Germinal center (tissue), 1 donor: Measurements from ENCODE around the gene BABAM2.

Experiments used
- DNase-seq: peaks from one replicate; pipeline ENCODE4 v3.0.0; 2012; ENCODE audit warnings: mixed read lengths, low spot score

Gene BABAM2

DNA sequence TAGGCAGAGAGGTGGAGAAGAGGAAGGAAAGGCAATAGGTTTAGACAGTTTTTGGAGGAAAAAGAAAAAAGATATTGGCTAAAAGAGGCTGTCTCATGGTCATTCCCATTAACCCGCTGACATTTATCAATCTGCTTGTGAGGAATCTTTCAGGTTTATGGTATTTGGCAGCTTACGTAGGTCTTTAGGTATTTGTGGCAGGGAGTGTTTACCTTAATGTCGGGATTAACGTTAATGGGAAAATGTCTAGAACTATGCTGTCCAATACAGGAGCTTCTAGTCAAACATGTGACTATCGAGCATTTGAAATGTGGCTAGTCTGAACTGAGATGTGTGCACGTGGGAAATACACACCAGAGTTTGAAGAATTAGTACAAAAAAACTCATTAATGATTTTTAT is 144.2 kb downstream of the BABAM2 start:
- DNase-seq = no peak

DNA sequence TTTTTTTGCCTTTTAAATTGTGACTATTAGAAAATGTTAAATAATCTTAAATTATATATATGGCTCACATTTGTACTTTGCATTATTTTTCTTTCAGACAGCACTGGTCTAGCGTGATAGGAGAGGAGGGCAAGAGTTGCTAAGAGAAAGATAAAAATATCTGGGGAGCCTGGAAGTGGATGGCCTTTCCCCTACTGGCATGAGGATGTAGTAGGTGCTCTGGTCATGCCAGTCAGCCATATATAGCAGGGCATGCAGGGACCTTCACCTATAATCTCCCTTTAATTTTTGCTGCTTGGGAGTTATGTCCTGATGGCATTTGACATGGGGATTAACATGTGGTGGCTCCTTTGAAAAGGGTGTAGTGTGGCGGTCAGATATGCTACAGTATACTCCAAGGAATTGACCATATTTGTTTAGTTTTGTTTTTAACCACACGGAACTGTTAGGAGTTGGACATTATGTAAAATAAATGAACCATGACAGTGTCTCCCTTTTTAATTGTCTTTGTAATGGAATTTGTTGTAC is 144.7 kb downstream of the BABAM2 start:
- DNase-seq = no peak

DNA sequence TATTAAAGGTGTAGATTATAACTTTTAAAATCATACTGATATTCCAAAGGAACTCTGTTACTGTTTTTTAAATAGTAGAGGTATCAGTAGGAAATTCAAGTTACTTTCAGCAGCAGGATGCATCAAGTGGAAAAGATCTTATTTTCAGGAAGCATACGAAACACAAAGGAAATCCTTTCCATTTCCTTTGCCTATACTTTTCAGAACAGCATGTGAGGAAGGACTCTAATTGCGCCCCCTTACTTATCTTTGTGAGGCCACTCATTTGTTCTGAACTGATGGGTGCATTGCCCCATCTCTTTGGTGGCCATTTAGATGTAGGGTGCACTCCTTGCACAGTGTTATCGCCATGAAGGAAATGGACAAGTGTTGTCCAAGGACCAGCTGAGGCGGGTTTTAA is 145.3 kb downstream of the BABAM2 start:
- no peak for DNase-seq

DNA sequence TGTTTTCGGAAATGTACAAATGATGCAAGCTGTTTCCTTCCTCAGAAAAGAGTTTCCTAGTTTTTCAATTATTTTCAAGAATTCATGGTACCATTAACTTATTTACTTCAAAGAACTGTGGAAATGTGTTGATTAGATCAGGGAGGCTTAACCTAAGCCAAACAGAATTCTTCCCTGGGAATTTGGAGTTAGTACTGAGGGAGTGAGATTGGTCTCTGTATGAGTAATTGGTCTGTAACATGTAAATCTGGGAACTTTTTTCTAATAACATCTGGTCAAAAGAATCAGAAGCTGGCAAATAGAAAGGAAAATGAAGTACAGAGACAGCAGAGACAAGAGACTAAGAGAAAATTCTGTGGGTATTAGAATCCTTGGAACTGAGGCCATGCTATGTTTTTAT is 145.8 kb downstream of the BABAM2 start:
- DNase-seq = no peak

DNA sequence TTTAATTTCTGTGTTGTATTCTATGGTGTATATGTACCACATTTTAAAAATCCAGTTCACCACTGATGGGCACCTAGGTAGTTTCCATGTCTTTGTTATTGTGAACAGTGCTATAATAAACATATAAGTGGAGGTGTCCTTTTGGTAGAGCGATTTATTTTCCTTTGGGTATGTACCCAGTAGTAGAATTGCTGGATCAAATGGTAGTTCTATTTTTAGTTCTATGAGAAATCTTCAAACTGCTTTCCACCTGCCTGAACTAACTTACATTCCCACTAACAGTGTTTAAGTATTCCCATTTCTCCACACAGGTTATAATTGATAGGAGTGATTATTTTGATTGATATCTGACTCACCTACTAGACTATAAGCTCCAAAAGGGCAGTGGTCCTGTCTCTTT is 148.2 kb downstream of the BABAM2 start:
- DNase-seq = no peak

DNA sequence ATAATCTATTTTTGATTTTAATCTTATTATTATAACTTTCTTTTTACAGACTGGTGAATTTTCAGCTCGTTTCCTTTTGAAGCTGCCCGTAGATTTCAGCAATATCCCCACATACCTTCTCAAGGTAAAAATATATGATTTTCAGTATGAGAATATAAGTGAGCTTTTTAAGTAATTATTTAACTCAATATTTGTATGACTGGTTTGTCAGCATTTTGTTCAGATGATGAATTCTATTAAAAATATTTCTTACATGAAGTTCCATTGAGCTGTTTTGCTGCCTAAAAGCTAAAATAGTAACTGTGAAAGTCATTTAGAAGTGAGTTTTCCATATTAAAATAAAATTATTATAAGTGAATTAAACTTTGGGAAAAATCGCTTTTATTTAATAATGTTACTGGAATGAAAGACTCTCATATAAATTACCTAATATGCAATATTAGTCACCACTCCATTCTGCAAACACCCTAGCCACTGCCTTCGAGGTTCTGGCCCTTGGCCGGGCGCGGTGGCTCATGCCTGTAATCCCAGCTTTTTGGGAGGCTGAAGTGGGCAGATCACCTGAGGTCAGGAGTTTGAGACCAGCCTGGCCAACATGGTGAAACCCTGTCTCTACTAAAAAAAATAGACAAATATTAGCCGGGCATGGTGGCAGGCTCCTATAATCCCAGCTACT is 155.3 kb downstream of the BABAM2 start:
- no peak for DNase-seq

DNA sequence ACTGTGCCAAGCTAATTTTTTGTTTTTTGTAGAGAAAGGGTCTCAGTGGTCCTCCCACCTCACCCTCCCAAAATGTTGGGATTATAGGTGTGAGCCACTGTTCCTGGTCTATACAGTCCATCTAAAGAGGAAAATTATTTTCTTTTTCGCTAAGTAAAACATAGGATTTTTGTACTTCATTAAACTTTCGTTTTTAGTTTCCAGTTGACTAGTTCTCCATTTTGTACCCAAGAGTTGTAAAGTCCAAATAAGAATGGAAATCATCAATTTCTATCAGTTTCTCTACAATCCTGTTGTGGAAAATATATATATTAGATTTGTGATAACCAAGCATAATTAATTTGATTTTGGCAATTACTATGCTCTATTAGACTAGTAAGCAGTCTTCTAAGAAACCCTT is 156.4 kb downstream of the BABAM2 start:
- DNase-seq = no peak

DNA sequence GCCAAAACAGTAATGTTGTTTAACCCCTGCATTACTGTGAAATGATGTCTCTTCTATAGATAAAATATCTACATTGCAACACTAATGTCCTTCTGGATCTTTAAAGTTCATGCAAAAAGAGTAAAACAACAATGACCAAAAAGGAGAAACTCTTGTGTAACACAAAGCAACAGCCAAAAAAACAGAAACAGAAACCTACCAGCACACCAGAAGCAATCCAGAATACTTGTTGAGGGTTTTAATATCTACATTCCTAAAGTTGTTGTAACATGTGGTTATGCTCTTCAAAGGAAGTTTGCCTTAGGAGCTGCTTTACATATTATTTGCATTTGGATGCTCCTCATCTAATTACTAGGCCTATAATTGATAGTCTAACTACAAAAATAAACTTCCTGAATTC is 157.2 kb downstream of the BABAM2 start:
- no peak for DNase-seq

DNA sequence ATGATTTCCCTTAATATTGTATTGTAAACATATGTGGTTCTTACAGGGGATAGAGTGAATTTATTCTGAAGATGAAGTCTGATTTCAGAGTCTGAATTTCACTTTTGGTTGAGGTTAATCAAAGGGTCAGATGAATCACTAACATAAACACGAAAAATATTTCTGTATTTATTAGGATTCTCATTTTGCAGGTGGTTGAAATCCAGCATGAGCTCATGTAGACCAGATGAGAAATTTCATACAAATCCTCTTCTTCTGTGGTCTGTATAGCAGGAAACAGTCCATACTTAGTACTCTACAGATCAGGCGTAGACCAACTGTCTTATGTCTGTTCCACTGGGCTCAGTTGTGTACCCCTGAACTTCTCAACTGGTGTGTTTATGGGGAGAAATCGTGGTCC is 157.8 kb downstream of the BABAM2 start:
- no peak for DNase-seq

DNA sequence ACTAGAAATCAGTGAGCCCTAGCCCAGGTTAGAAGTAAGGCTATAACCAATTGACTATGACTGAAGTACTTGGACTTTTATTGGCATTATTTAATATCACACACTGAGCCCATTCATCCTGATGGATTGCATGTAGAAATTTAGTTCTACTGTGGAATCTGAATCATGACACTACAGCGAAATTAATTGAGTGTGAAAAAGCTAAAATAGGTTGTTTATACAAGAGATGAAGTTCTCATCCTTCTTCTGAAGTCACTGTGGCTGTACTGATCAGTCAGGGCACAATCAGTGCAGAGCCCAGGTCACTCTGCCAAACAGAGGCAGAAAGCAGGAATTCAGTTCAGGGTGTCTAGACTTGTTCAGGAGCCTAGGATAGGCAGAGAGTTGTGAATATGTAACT is 158.9 kb downstream of the BABAM2 start:
- DNase-seq = no peak

DNA sequence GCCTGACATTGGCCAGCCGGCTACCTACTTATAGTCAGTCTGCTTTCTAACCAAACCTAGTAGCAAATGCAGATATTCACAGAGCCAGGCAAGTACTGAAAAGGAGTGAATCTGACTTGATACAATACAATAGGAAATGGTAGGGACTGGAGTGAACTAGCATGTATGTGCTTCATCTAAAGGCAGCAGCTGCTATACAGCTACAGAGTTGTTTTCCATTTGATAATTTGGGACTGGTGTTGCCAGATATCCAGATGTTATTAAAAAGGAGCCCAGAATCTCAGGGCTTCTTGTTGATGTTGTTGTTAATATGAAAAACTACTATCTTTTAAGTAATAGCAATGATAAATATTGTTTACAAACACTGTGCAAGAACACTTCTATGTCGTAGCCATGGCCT is 159.4 kb downstream of the BABAM2 start:
- no peak for DNase-seq

DNA sequence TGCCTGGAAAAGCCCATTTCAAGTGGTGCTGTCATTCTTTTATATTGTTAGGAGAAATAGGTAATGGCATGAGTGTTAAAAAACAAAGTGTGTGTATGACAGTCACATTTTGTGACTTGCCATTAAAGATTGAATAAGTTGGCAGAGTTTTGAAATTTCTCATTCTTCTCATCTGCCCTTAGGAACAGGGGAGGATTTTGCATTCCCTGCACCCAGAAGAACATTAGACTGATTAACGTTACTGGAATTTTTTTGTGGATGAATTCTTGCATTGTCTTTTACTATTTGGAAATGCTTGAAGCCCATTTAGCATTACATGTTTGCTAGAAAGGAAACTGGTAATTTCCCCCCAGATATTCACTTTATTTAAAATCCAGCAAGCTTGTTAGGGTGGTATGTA is 162.2 kb downstream of the BABAM2 start:
- no peak for DNase-seq

DNA sequence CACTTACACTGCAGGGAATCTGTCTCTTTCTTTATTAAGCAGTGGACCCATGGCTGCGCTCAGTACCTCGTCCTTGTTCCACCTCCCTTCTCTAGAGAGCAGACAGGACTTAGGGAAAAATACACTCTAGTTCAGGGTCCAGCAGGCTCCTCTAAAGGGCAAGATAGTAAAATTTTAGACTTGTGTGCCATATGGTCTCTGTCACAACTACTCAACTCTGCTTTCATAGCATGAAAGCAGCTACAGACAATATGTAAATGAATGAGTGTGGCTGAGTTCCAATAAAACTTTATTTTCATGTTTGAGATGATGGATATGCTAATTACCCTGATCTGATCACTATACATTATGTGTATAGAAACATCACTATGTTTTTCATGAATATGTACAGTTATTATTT is 163.1 kb downstream of the BABAM2 start:
- DNase-seq = no peak

DNA sequence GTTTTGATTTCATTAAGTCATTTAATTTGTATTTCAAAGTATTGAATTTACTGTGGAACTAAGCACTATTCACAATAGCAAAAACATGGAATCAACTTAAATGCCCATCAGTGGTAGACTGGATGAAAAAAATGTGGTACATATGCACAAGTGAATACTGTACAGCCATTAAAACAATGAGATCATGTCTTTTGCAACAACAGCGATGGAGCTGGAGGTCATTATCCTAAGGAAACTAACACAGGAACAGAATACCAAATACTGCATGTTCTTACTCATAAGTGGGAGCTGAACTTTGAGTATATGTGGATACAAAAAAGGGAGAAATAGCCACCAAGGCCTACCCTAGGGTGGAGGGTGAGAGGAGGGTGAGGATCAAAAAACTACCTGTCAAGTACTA is 164.4 kb downstream of the BABAM2 start:
- no peak for DNase-seq

DNA sequence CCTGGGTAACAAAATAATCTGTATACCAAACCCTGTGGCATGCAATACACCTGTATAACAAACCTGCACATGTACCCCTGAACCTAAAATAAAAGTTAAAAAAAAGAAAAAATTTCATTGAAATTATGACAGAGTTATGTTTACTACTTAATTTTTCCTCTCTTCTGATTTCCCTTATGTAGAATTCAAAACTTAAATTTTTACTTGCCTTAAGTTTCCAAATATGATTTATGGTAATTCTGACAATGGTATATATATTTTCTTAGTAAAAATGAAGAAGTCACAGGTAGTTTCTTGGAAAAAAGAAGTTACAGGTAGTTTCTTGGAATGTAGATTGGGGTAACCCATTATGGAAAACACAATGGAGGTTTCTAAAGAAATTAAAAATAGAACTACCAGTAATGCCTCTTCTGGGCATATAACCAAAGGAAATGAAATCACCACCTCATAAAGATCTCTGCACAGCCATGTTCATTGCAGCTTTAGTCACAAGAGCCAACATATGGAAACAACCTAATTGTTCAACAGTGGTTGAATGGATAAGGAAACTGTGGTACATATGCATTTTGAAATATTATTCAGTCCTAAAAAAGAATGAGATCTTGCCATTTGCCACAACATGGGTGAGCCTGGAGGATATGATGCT is 164.9 kb downstream of the BABAM2 start:
- no peak for DNase-seq

DNA sequence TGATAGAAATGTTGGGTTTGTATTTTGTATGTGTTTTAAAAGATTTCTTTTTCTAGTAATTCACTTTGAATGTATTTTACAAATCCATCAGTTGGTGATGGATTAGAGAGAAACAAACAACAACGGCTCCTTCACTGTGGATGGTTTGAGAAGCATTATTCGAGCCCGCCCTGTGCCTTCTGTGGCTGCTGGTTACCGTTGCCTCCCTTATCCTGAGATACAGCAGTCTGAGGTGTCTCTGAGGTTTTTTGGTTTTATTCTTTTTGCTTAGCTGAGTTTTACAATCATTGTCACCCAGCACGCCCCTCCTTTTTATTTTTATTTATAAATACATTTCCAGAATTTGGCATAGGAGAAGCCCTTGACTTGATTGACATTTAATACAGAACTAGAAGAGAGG is 168.3 kb downstream of the BABAM2 start:
- DNase-seq = no peak

DNA sequence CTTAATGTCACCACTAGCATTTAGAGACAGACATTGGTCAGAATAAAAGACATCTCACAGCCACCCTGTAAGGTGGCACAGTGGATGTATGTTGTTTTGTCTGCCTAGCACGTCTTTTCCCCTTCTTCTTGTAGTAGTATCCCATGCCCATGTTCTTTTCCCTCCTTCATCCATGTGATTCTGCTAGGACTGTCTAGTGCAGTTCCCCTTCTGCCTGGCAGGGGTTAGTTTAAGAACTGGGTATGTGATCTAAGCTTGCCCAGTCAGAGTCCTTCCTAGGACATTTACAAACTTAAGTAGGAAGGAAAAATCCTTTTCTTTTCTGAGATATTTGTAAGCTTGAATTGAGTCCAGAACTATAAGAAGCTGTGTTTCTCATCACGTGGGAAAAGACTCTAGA is 172.3 kb downstream of the BABAM2 start:
- no peak for DNase-seq

DNA sequence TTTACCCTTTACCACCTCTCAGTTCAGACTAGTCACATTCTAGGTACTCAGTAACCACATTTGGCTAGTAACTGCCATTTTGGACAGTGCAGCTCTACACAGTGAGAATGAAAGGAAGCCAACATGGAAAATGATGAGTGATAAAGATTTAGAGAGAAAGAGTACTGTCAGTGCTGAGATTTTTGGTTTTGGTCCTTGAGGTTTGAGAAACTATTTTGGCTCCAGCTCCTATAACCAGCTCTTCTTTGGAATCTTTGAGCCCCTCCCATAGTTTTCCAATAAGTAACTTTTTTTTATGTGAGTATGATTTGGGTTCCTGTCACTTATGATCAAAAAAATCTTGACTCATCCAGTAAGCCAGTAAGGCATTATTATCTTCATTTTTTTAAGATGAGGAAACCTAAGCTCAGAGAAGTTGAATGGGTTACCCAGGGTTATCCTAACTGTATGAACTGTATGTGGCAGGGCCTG is 173.0 kb downstream of the BABAM2 start:
- DNase-seq = no peak

DNA sequence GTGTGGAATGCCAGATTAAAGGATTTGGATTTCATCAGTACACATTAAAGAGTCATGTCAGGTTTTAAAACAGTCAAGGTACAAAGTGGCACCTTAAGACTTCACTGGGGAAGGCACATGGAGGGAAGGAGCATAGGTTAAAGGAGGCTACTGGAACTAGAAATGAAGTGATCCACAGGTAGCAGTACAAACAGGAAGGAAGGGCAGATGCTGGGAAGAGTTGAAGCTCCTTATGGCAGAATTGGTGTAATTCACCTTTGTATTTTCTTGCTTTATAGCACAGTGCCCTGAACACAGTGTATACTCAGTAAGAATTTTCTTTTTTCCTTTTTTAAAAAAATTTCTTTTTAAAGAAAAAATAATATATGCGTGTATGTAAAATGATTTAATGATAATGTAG is 177.1 kb downstream of the BABAM2 start:
- no peak for DNase-seq

DNA sequence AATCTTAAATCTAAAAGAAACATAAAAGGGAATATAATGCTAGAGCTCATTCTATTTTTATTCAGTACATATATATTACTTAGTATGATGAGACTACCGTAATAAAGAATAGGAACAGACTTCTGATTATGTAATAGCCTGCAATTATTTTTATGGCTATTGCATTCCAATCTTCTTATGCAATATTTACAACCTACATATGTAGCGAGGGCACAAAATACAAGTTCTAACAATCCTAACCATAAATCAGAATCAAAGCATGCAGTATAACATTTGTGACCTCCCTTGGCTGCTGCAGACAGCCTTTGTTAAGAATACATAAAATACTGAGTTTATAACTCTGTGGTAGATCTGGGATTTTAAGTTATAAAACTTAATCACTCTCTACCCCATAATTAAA is 177.6 kb downstream of the BABAM2 start:
- DNase-seq = no peak

DNA sequence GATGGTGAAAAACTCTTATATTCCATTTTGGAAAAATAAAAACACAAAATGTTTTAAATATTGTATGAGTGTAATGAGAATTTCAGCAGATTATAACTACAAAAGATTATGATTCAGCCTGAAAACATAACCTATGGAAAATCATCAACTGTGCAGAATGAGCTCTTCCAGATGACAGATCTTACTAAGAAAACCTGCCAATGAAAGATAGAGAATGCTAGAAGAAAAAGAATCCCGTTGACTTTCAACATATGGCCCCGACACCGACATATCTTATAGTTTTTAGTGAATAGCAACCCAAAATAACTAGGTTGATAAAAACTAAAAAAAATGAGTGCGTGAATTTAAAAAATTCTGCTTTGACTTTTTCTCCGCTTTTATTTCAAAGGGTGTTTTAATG is 178.0 kb downstream of the BABAM2 start:
- no peak for DNase-seq

DNA sequence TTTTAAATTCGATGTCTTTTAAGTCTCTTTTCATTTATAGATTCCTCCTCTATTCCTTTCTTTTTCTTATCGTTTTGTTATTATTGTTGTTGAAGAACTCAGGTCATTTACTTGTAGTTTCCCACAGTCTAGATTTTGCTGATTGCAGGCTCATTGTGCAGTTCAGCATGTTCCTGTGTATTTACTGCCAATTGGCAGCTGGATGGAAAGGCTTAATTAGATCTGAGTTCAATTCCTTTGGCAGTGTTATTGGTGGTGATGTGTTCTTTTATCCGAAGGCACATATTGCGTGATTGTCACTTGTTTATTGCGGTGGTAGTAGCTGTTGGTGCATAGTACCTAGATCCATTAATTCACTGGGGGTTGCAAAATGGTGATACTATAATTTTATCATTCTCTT is 180.7 kb downstream of the BABAM2 start:
- no peak for DNase-seq

DNA sequence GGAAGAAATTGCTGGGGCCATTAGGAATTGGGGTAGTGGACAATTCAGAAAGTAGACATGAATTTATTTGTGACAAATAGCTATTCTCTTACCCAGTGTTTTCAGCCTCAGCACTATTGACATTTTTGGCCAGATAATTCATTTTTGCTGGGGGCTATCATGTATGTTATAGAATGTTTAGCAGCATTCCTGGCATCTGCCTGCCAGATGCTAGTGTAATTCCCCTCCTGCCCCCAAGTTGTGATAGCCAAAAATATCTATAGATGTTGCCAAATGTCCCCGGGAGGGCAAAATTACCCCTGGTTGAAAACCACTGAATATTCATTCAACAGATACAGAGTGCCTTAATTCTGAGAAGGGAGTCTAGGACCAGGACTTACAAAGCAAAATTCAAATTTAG is 183.6 kb downstream of the BABAM2 start:
- no peak for DNase-seq

DNA sequence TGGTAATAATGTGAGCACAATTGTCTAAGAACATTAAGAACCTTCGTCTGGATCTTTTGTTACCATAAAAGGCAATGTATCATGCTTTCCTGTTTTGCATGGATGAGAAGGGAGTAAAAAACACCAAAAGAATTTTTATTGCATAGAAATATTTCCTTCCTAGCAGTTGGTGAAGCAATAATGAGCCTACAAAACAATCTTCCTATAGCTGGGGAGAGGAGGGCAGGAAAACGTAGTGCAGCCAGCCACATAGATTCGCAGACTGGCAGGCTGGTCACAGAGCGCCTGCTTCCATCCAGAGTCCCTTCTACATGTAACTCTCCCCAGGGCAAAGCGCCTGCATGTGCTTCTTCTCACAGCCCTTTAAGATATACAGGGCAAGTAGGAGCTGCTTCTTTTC is 190.4 kb downstream of the BABAM2 start:
- no peak for DNase-seq
